HL-60 (cell line): ENCODE results near the gene GSTO2.

Source experiments
- DNase-seq, 2 experiments: peaks; one replicate each; pipeline ENCODE4 v3.0.0-alpha.2; 2010 to 2020; ENCODE audit warnings: low read depth in 1 of 2, low spot score in 1 of 2
- H3K27ac ChIP-seq: fragments of 250-450 bp; sonication (Bioruptor Pico); replicated peaks from 2 replicates; pipeline ENCODE4 v1.5.1; 2020; ENCODE audit warnings: mild to moderate bottlenecking, moderate library complexity
- H3K27me3 ChIP-seq: fragments of 250-450 bp; sonication (Bioruptor Pico); 2 replicates; pipeline ENCODE4 v1.5.1; 2021; ENCODE audit warnings: mild to moderate bottlenecking, moderate library complexity; ENCODE audit not compliant: insufficient read depth, poor library complexity, severe bottlenecking
- H3K4me3 ChIP-seq: replicated peaks from 2 replicates; pipeline ENCODE4 v1.5.1; 2011; ENCODE audit warnings: mild to moderate bottlenecking, control low read depth, low read length; ENCODE audit not compliant: insufficient read depth
- GABPA ChIP-seq: IDR thresholded peaks from 2 replicates; pipeline ENCODE4 v1.6.1; 2012; ENCODE audit warnings: low read depth
- POLR2AphosphoS5 ChIP-seq: IDR thresholded peaks from 2 replicates; pipeline ENCODE4 v1.6.1; 2012; ENCODE audit warnings: low read depth
- SPI1 ChIP-seq: IDR thresholded peaks from 2 replicates; pipeline ENCODE4 v1.6.1; 2012; ENCODE audit warnings: low read depth, mild to moderate bottlenecking, borderline replicate concordance
- long read RNA-seq: library from polyadenylated mRNA; unstranded; transcript quantifications from one replicate; pipeline ENCODE4 v2.0.0, GENCODE V29; 2020
- TF ChIP-seq, protein P1 (sequence below): IDR thresholded peaks from 2 replicates; pipeline ENCODE4 v1.6.1; 2012; ENCODE audit warnings: low read depth; ENCODE audit not compliant: insufficient replicate concordance
- TF ChIP-seq, protein P2 (sequence below): IDR thresholded peaks from one replicate; pipeline ENCODE4 v1.5.1; 2011; ENCODE audit warnings: low read length, control low read depth, inconsistent platforms; ENCODE audit not compliant: insufficient read depth

The GSTO2 gene
- long read RNA-seq, transcript GSTO2-201 (7 exons, 1,179 nt) = major isoform, 7 of 12 reads
- long read RNA-seq, partial matches to known transcripts = 1 of 12 reads
- long read RNA-seq, other reads (novel, unspliced or antisense) = 1 of 12 reads

DNA sequence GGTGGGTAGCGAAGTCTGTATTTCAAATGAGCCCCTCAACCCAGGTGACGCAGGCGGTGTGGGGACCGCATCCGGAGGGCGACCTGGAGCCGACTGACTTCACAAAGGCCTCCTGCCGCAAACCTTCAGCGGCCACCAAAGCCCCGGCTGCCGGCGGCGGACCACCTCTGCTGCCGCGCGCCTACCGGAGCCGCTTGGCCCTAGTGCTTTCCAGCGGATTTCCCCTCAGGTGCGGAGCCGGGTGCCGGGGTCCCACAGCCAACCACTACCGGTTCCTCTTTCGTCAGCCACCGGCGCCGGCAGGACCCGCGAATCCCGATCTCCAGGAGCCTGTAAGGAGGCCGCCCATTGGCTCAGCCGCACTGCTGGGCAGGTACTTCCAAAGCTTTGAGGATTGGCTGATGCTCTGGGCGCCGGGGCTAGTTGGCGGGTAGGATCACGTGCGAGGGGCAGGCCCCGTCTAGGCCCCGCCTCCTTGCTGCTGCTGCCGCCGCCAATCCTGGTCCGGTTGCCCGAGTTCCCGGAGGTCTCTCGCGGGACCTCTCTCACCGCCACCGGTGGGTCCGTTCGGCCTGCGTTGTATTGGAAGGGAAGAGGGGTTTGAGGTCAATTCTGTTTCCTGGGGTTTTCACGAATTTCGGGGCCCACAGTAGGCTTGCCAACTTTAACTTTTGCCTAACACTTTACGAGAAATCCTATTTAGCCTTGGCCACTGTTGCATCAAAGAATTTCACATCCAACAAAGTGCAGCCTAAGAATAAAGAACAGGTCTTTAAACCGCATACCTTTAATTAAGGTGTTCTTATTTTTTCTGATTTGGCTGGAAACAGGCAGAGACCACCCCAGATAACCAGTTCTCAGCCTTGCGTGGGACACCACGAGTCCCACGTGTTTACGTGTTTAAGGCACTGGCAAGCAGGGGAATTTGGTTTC, at the start of gene GSTO2:
GSTO2 (plus strand) TSS at position 472 of the 933 bp plus-strand sequence. CDS start 5,732 bp downstream, outside the sequence.
- Histone ChIP-seq H3K4me3 (peak within 1 kb of the TSS; percentile 89), H3K27ac (peak within 1 kb of the TSS; percentile 78), H3K27me3 (no peaks in the 10 kb centered on the region)
- peak; percentile 96 to 100 for DNase-seq
- TF ChIP-seq POLR2AphosphoS5 (peak; percentile 73), SPI1 (peak; percentile 71; the same call in 1 of the 2 replicates), GABPA (peak; percentile 84)
- TF ChIP-seq, protein P1, sequence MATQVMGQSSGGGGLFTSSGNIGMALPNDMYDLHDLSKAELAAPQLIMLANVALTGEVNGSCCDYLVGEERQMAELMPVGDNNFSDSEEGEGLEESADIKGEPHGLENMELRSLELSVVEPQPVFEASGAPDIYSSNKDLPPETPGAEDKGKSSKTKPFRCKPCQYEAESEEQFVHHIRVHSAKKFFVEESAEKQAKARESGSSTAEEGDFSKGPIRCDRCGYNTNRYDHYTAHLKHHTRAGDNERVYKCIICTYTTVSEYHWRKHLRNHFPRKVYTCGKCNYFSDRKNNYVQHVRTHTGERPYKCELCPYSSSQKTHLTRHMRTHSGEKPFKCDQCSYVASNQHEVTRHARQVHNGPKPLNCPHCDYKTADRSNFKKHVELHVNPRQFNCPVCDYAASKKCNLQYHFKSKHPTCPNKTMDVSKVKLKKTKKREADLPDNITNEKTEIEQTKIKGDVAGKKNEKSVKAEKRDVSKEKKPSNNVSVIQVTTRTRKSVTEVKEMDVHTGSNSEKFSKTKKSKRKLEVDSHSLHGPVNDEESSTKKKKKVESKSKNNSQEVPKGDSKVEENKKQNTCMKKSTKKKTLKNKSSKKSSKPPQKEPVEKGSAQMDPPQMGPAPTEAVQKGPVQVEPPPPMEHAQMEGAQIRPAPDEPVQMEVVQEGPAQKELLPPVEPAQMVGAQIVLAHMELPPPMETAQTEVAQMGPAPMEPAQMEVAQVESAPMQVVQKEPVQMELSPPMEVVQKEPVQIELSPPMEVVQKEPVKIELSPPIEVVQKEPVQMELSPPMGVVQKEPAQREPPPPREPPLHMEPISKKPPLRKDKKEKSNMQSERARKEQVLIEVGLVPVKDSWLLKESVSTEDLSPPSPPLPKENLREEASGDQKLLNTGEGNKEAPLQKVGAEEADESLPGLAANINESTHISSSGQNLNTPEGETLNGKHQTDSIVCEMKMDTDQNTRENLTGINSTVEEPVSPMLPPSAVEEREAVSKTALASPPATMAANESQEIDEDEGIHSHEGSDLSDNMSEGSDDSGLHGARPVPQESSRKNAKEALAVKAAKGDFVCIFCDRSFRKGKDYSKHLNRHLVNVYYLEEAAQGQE = peak; percentile 54
- TF ChIP-seq, protein P2, sequence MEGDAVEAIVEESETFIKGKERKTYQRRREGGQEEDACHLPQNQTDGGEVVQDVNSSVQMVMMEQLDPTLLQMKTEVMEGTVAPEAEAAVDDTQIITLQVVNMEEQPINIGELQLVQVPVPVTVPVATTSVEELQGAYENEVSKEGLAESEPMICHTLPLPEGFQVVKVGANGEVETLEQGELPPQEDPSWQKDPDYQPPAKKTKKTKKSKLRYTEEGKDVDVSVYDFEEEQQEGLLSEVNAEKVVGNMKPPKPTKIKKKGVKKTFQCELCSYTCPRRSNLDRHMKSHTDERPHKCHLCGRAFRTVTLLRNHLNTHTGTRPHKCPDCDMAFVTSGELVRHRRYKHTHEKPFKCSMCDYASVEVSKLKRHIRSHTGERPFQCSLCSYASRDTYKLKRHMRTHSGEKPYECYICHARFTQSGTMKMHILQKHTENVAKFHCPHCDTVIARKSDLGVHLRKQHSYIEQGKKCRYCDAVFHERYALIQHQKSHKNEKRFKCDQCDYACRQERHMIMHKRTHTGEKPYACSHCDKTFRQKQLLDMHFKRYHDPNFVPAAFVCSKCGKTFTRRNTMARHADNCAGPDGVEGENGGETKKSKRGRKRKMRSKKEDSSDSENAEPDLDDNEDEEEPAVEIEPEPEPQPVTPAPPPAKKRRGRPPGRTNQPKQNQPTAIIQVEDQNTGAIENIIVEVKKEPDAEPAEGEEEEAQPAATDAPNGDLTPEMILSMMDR = no peak

DNA sequence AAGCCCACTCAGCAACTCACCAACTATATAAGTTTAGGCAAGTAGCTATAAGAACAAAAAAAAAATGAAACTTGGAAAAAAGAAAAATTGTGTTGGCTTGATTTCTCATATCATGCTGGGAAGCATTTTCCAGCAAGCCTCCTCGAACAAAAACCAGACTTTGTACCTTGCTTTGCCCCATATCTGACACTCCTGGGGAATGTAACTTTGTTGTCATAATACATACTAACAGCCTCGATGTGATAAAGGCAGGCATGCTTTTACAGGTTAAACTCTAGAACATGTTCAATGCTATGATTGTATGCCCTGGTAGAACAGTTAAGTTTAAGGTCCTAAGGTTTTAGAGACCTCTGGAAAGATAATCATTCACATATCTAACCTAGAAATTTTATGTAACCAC, 48.5 kb upstream of the GSTO2 start:
- DNase-seq = no peak
- TF ChIP-seq, protein P1 = no peak
- TF ChIP-seq SPI1 = no peak
- no peak for TF ChIP-seq POLR2AphosphoS5
- TF ChIP-seq GABPA = no peak
- TF ChIP-seq, protein P2 = no peak
- H3K4me3 ChIP-seq = no peak overlapping the region
- H3K27me3 ChIP-seq = no peaks in the 10 kb centered on the region
- H3K27ac ChIP-seq = no peak overlapping the region

DNA sequence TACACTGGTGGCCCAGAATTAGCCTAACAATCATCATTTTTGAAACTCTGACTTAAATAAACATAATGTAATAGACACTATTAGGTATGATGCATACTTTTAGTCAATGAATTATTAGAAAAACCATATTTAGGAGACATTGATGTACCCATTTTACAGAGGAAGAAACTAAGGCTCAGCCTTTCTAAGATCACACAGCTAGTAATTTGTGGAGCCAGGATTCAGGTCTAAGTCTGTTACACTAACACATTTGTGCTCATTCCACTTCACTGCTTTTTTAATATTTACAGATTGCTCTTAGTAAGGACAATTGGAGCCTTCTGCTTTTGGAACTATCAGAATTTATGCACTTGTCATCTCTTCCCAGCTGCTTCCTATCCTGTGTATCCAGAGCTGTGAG, 45.7 kb upstream of the GSTO2 start:
- TF ChIP-seq SPI1 (no peak), GABPA (no peak), POLR2AphosphoS5 (no peak)
- TF ChIP-seq, protein P2 = no peak
- TF ChIP-seq, protein P1 = no peak
- H3K27me3 ChIP-seq = no peaks in the 10 kb centered on the region
- no peak for DNase-seq

More for the DNA sequence above, 45.7 kb upstream of the GSTO2 start:
- no peak overlapping the region for H3K4me3 ChIP-seq
- no peak overlapping the region for H3K27ac ChIP-seq
